ACHN (cell line): ENCODE measurements around the gene PDGFA.
A peak's percentile ranks its signal among the peaks of the same experiment; 100 is the strongest.

Experiments
- DNase-seq: peaks from one replicate; pipeline ENCODE4 v3.0.0-alpha.2; 2015
- in situ Hi-C: cut with HindIII; loops from 2 replicates; pipeline ENCODE4 v1.10.0; 2017; ENCODE audit warnings: low sequenced_read_pairs, low pct_ligation_motif_present, low pct_unique_long_range_greater_than_20kb

PDGFA gene

DNA sequence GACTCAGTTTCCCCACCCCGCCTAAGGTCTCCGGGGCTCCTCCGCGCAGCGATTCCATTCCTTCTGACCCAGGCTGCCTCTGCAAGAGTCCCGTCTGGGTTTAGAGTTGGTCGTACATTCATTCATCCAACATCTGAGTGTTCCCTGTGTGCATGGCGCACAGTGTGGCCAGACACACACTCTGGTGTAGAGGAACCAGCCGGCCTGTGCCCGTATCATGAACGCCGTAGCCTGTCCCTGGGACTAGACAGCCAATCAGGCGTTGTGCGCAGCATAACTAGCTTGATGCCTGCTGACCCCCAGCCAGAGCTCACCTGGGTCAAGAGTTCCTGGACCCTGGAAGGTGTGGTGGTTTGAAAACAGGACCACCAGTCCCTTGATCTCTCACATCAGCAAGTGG, 20.9 kb upstream of the PDGFA start:
- in situ Hi-C loops, result no loop called here
- DNase-seq, result no peak

- in situ Hi-C loops, result no loop called here
- DNase-seq, result peak; percentile 87
Observed at GRCh38 chr7:539731-540411, 20.2 kb upstream of the PDGFA start.

GRCh38 chr7:538764-539685, 19.4 kb upstream of the PDGFA start:
- peak; percentile 29 for DNase-seq
- in situ Hi-C loops, result no loop called here

GRCh38 chr7:537911-538634, 18.4 kb upstream of the PDGFA start:
- peak; percentile 99 for DNase-seq

DNA sequence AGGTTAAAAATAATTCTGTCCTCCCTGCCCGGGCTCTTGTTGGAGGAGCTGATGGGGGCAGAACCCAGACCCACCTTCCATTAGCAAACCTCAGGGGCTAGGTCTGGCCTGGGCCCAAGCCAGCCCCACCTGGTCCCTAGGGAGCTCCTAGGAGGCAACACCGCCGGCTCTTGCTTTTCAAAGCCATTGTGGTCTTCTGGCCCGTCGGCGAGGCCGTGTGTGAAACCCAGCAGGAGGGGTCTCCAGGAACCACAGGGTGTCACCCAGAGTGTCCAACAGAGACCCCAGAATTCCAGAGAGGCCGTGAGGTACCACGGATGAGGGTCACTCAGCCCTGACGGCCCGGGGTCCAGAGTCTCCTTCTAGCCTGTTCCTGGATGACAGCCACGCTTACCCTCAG, 16.6 kb upstream of the PDGFA start:
- in situ Hi-C loops, result no loop called here
- DNase-seq, result no peak

More at GRCh38 chr7:537911-538634, 18.4 kb upstream of the PDGFA start:
- in situ Hi-C loops, result no loop called here

- in situ Hi-C loops, result no loop called here
- no peak for DNase-seq
Observed at GRCh38 chr7:534959-535358, 15.3 kb upstream of the PDGFA start.

- DNase-seq, result no peak
- in situ Hi-C loops, result no loop called here
Observed at GRCh38 chr7:534075-534474, 14.4 kb upstream of the PDGFA start.

DNA sequence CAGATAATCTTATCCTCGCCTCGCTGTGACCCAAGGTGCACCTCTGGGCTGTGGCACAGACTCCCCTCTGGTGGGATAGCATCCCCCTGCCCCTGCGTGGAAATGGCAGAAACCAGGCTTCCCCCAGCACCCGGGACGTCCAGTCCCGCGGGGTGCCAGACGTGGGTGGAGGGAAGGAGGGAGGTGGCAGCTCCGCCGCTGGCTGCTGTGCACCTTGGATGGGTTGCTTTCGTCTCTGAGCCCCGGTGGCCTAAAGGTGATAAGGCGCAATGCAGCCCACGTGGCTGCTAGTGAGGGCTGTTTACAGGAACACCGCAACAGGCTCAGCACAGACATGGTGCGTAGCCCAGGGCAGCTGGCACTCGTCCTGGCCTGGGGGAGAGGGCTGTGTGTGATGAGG, 13.6 kb upstream of the PDGFA start:
- in situ Hi-C loops, result no loop called here
- DNase-seq, result no peak

- in situ Hi-C loops, result no loop called here
- no peak for DNase-seq
Observed at GRCh38 chr7:532379-533143, 12.9 kb upstream of the PDGFA start.

- DNase-seq, result no peak
- in situ Hi-C loops, result no loop called here
Observed at GRCh38 chr7:531777-532176, 12.1 kb upstream of the PDGFA start.

GRCh38 chr7:528451-528850, 8.8 kb upstream of the PDGFA start:
- no peak for DNase-seq
- in situ Hi-C loops, result no loop called here

DNA sequence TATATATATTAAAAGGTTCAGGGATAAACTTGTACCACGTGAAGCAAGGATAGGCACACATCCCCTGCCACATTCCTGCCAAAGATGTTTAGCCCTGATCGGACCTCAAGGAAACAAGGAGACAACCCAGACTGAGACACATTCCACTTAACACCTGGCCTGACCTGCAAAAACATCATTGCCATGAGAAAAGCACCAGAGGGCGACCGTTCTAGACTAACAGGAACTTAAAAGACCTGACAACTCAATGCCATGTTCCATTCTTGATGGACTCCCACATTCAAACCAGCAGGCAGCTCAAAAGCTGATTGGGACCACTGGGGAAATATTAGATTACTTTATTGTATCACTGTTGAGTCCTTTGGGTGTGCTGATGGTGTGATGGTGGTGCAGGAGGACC, 8.1 kb upstream of the PDGFA start:
- no peak for DNase-seq
- in situ Hi-C loops, result no loop called here

- in situ Hi-C loops, result no loop called here
- no peak for DNase-seq
Observed at GRCh38 chr7:526460-527034, 6.9 kb upstream of the PDGFA start.

- in situ Hi-C loops, result no loop called here
- no peak for DNase-seq
Observed at GRCh38 chr7:525740-526139, 6.1 kb upstream of the PDGFA start.

- in situ Hi-C loops, result no loop called here
- no peak for DNase-seq
Observed at GRCh38 chr7:524800-525199, 5.2 kb upstream of the PDGFA start.

GRCh38 chr7:523347-524336, 4.0 kb upstream of the PDGFA start:
- in situ Hi-C loops, result no loop called here
- no peak for DNase-seq

DNA sequence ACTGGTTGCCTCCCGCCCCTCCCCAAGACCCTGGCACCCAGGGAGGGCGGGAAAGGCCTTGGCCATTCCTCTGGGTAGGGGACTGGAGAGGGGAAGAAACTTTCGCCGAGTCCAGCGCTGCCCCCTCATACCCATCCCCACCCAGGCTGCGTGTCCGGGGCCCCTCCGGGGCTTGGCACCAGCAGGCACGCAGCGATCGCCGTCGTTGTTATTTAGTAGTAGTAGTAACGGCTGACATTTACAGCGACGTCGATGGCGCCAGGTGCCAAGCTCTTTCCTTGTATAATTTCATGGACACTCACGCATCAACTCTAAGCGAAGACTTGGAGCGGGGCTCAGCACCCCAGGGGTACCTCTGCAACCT, 3.3 kb upstream of the PDGFA start:
- in situ Hi-C loops, result no loop called here
- no peak for DNase-seq
